Endothelial cell of umbilical vein (primary cell): Measurements from ENCODE around the gene C6orf132. TPM values are rescaled to one million over a fixed set of nuclear protein-coding genes. Genes with fewer than 3 reads are reported as not detected.

Source experiments
- BruUV-seq: library from RNA; stranded (reverse); fragments of 400-500 nt; replicated peaks from 2 replicates; lab custom pipeline; 2021; lab: Mats Ljungman, UMichigan
- CTCF ChIA-PET: fragments of 300-600, 350-600 bp; sonication (Branson Sonifier 250); formaldehyde crosslinking; loops from one replicate; lab custom pipeline; 2021; ENCODE audit warnings: antibody characterized with exemption, inconsistent platforms; lab: Charles Lee
- POLR2A ChIA-PET: fragments of 300-600, 350-600 bp; sonication (Branson Sonifier 250); formaldehyde crosslinking; loops from one replicate; lab custom pipeline; 2021; ENCODE audit warnings: antibody characterized with exemption, inconsistent platforms; lab: Charles Lee
- DNase-seq: peaks from one replicate; pipeline ENCODE4 v3.0.0-alpha.2; 2011; ENCODE audit warnings: low read depth, low spot score
- FAIRE-seq: peaks from 2 replicates; lab custom pipeline; 2011; peaks lifted over from hg19 to GRCh38; lab: Jason Lieb, UNC
- H2AFZ ChIP-seq: 2 replicates; pipeline ENCODE4 v1.6.0; 2012; ENCODE audit warnings: low read depth, low read length, control low read depth, inconsistent platforms
- H3K27ac ChIP-seq: 2 replicates; pipeline ENCODE4 v1.5.1; 2011; ENCODE audit warnings: low read depth, mild to moderate bottlenecking, control low read depth, low read length, moderate library complexity; ENCODE audit not compliant: insufficient read depth
- H3K27me3 ChIP-seq, 2 experiments: 2 replicates each; pipeline versions ENCODE4 v1.6.0 to v1.6.1; 2011; ENCODE audit warnings: low read length in 2 of 2, mixed read lengths in 1 of 2; ENCODE audit not compliant: control insufficient read depth in 2 of 2, insufficient read depth in 2 of 2
- H3K36me3 ChIP-seq, 2 experiments: 2 replicates in 1 of 2; 3 replicates in 1 of 2; pipeline ENCODE4 v1.5.1; 2011; ENCODE audit warnings: low read length in 2 of 2, mild to moderate bottlenecking in 1 of 2, moderate library complexity in 1 of 2; ENCODE audit not compliant: control insufficient read depth in 2 of 2, insufficient read depth in 2 of 2; ENCODE audit errors: extremely low read depth in 1 of 2
- H3K4me1 ChIP-seq: 3 replicates; pipeline ENCODE4 v1.5.1; 2011; ENCODE audit warnings: mild to moderate bottlenecking, low read length; ENCODE audit not compliant: control insufficient read depth, insufficient read depth; ENCODE audit errors: extremely low read depth
- H3K4me2 ChIP-seq: 2 replicates; pipeline ENCODE4 v1.6.1; 2011; ENCODE audit warnings: low read length, control low read depth, mixed read lengths; ENCODE audit not compliant: insufficient read depth
- H3K4me3 ChIP-seq, 3 experiments: fragments of 200-600 bp in 1 of 3; sonication (generic), shearing (Covaris generic) in 1 of 3; replicated peaks in 1 of 3; 2 replicates each; pipeline ENCODE4 v1.5.1; 2011 to 2016; ENCODE audit warnings: control low read depth in 3 of 3, low read length in 3 of 3, mild to moderate bottlenecking in 2 of 3, inconsistent platforms in 1 of 3, low read depth in 1 of 3, moderate library complexity in 1 of 3; ENCODE audit not compliant: insufficient read depth in 1 of 3
- H3K79me2 ChIP-seq: 2 replicates; pipeline ENCODE4 v1.6.0; 2012; ENCODE audit warnings: low read length, inconsistent platforms; ENCODE audit not compliant: control insufficient read depth, insufficient read depth
- H3K9ac ChIP-seq: replicated peaks from 2 replicates; pipeline ENCODE3; 2011; ENCODE audit warnings: low read length, control low read depth; ENCODE audit not compliant: insufficient read depth; ENCODE audit errors: extremely low read depth
- H3K9me1 ChIP-seq: replicated peaks from 3 replicates; pipeline ENCODE4 v1.6.0; 2011; ENCODE audit warnings: mild to moderate bottlenecking, low read length; ENCODE audit not compliant: control insufficient read depth, insufficient read depth; ENCODE audit errors: extremely low read depth
- H3K9me3 ChIP-seq: replicated peaks from 2 replicates; pipeline ENCODE4 v1.5.1; 2012; ENCODE audit warnings: low read length, inconsistent platforms; ENCODE audit not compliant: control insufficient read depth, insufficient read depth
- H4K20me1 ChIP-seq: replicated peaks from 2 replicates; pipeline ENCODE3; 2011; ENCODE audit warnings: mild to moderate bottlenecking, low read length; ENCODE audit not compliant: control insufficient read depth, insufficient read depth; ENCODE audit errors: extremely low read depth
- CTCF ChIP-seq, 2 donors: IDR thresholded peaks; 1 replicate in 1 of 2; 2 replicates in 1 of 2; pipeline ENCODE4 v1.5.1; 2011; ENCODE audit warnings: low read length in 2 of 2, mild to moderate bottlenecking in 2 of 2, moderate library complexity in 2 of 2, control low read depth in 1 of 2, inconsistent platforms in 1 of 2, low read depth in 1 of 2; ENCODE audit not compliant: insufficient read depth in 1 of 2; ENCODE audit errors: extremely low read depth in 1 of 2
- EZH2 ChIP-seq: IDR thresholded peaks from 2 replicates; pipeline ENCODE4 v1.6.1; 2012; ENCODE audit warnings: borderline replicate concordance, low read depth, mild to moderate bottlenecking, moderate library complexity, low read length, inconsistent platforms; ENCODE audit not compliant: severe bottlenecking
- FOS ChIP-seq: IDR thresholded peaks from 2 replicates; pipeline ENCODE4 v1.6.1; 2011; ENCODE audit warnings: mild to moderate bottlenecking, low read length, moderate library complexity, borderline replicate concordance; ENCODE audit not compliant: insufficient read depth
- GATA2 ChIP-seq: IDR thresholded peaks from 2 replicates; pipeline ENCODE4 v1.7.0; 2011; ENCODE audit warnings: low read depth, mild to moderate bottlenecking, moderate library complexity, mixed read lengths, low read length; ENCODE audit not compliant: insufficient read length, insufficient read depth
- JUN ChIP-seq: IDR thresholded peaks from 2 replicates; pipeline ENCODE4 v1.6.1; 2011; ENCODE audit warnings: borderline replicate concordance, low read depth; ENCODE audit not compliant: insufficient read length, insufficient read depth
- MAX ChIP-seq: IDR thresholded peaks from 2 replicates; pipeline ENCODE4 v1.6.1; 2011; ENCODE audit not compliant: insufficient read depth, insufficient read length
- MYC ChIP-seq: IDR thresholded peaks from one replicate; pipeline ENCODE4 v1.6.1; 2011; ENCODE audit warnings: mild to moderate bottlenecking, low read depth, low read length
- POLR2A ChIP-seq: IDR thresholded peaks from 2 replicates; pipeline ENCODE4 v1.6.1; 2012; ENCODE audit warnings: low read depth, mild to moderate bottlenecking, control low read depth, low read length
- POLR2AphosphoS5 ChIP-seq: IDR thresholded peaks from 2 replicates; pipeline ENCODE4 v1.6.1; 2012; ENCODE audit warnings: low read depth, mild to moderate bottlenecking, control low read depth, low read length, moderate library complexity; ENCODE audit not compliant: insufficient read depth
- dilution Hi-C: fragments of 300-500 bp; cut with MboI; formaldehyde crosslinking; loops from one replicate; pipeline ENCODE4 v1.15.0; 2019; ENCODE audit warnings: low sequenced_read_pairs; ENCODE audit not compliant: extremely low pct_ligation_motif_present
- intact Hi-C: fragments of 100-400 bp; cut with micrococcal nuclease; formaldehyde crosslinking; loops from one replicate; pipeline ENCODE4 v1.10.0; 2022
- polyA plus RNA-seq, 4 experiments: library from polyadenylated mRNA; depleted of rRNA in 3 of 4; stranded (reverse) in 3 of 4; unstranded in 1 of 4; fragments of >200 nt; gene quantifications; 2 replicates each; pipeline versions ENCODE4 v1.2.1 to v1.2.3, GENCODE V29; 2011 to 2012; ENCODE audit warnings: missing spikeins in 1 of 4
- total RNA-seq: library from RNA; stranded (reverse); gene quantifications from 2 replicates; pipeline ENCODE4 v1.2.3, GENCODE V29; 2021

C6orf132 gene
- total and polyA plus RNA-seq, 2 donors (not counting 3 experiments of a cell fraction or from before 2014, with no cell fraction given): 0.15 to 0.71 TPM

- Histone ChIP-seq H3K4me1 (peaks cover 5% of the 10 kb centered on the region), H3K9me3 (no peaks in the 10 kb centered on the region), H3K4me3 (no peak overlapping the region), H4K20me1 (no peaks in the 10 kb centered on the region), H3K79me2 (no peaks in the 10 kb centered on the region), H3K36me3 (no peaks in the 10 kb centered on the region), H3K4me2 (no peak overlapping the region), H3K27ac (no peak overlapping the region), H3K27me3 (no peaks in the 10 kb centered on the region), H3K9me1 (no peaks in the 10 kb centered on the region), H2AFZ (no peak overlapping the region), H3K9ac (no peak overlapping the region)
- dilution Hi-C loops (no loop called here), intact Hi-C loops (no loop called here)
- POLR2A ChIA-PET: no interaction called here
- TF ChIP-seq CTCF (IDR thresholded peaks at IDR 0.05; ENCODE audit: extremely low read depth in 1 of 2, insufficient read depth in 1 of 2, low read depth in 1 of 2, low read length in 2 of 2) (no peak), POLR2AphosphoS5 (no peak), MAX (no peak), MYC (no peak), POLR2A (no peak), JUN (no peak), FOS (no peak), EZH2 (no peak), GATA2 (no peak)
- no peak for DNase-seq
- FAIRE-seq: no peak
- CTCF ChIA-PET: interaction anchor here (0.6 to 1.9 kb wide), 6 partner anchors 10 to 115 kb away, joined by 3 to 5 read pairs (median 3); no protein-coding TSS in a partner anchor
- BruUV-seq: no TSS peak
These were observed 42.9 kb downstream of the C6orf132 start for GRCh38 chr6:42099340-42100028.
